Measurements from ENCODE around the gene HNRNPL.

HNRNPL gene

DNA sequence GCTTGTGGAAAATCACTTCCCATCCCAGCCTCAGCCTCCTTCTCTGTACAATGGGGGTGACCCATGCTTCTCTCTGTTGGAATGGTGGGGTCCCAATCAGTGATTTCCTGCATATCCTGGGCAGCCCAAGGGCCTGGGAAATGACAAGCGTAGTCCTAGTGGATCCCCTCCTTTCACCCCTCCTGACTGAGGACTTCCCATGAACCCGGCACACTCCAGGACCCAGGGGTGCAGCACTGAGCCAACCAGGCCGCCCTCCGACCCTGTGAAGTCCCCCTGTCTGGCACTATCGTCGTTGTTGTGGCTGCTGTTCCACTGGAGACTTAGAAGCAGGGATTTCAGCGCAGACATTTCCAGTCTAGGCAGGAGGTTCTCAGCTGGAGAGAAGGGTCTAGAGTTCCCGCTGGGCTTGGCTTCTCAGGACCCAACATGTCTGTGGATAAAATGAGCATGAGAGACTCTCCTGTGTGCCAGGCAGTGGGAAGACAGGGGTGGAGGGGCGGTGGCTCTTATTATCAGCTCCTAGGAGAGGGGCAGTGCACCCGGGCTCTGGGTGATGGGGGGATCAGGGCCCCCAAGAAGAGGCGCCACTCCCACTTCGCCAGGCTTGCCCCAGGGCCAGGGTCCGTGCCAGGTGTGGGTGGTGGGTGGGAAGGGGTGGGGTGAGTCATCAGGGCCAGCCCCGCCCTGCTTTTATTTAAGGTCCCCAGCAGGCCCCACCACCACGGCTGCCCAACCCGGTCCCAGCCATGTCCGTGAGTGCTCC lies 61.1 kb downstream of the HNRNPL start, which contains the start of gene LGALS7B:
Gene LGALS7B (plus strand): TSS at position 723 of the 766 bp plus-strand sequence. CDS start 27 bp downstream, at position 750.
- no peak for TF ChIP-seq EZH2phosphoT487 (IDR thresholded peaks at IDR 0.05; ENCODE audit: low read length)
- TF ChIP-seq EZH2 (optimal IDR thresholded peaks at IDR 0.05; ENCODE audit: low read depth, low read length): no peak
- TF ChIP-seq CTCF (IDR thresholded peaks at IDR 0.05; ENCODE audit: low read length): no peak
- H3K4me2 ChIP-seq (ENCODE audit: low read depth, low read length): no peak within 1 kb of the TSS
- DNase-seq: no peak

DNA sequence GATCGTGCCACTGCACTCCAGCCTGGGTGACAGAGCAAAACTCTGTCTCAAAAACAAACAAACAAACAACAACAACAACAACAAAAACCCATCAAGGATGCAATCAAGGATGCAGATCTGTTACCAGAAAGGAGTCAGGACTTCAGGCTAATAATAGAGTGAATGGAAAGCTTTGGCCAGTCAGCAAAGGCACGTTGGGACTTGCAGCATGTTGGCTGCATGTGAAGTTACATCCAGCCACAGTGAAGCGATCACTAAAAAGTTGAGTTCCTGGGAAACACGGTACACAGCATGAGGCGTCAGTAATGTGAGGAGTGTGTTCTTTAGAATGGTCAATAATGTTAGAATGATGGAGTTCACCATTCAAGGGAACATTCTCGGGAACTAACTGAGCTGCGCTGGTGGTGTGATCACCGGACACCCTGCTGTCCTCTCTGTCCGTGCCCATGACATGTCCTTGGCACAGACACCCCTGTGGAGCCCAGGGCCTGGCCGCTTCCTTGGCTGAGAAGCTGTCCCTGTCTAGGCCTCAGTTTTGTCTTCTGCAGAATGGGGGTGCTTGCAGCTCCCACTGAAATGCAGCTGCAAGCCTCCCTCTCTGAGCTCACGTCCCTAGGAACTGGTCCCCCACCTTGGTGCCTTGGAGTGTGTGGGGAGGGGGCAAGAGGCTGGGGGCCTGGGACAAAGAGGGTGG lies 63.1 kb downstream of the HNRNPL start:
- Histone ChIP-seq H4K20me1 (ENCODE audit: insufficient read depth, low read length) (no peaks in the 10 kb centered on the region), H3K27me3 (replicated peaks; ENCODE audit: insufficient read depth, low read length) (peaks cover 3% of the 10 kb centered on the region), H3K79me2 (ENCODE audit: low read length) (no peaks in the 10 kb centered on the region), H3K9ac (ENCODE audit: low read length) (no peak overlapping the region), H3K36me3 (replicated peaks; ENCODE audit: insufficient read depth, low read length) (no peaks in the 10 kb centered on the region), H3F3A (ENCODE audit: insufficient read depth, low read length) (no peaks in the 10 kb centered on the region), H3K4me1 (ENCODE audit: low read length) (no peaks in the 10 kb centered on the region), H2AFZ (ENCODE audit: low read length) (no peak overlapping the region), H3K27ac (ENCODE audit: low read length) (no peak overlapping the region), H3K9me3 (replicated peaks; ENCODE audit: insufficient read depth, low read length) (no peaks in the 10 kb centered on the region), H3K4me3 (ENCODE audit: low read length) (no peak overlapping the region), H3K9me2 (replicated peaks; ENCODE audit: insufficient read depth, low read length) (no peaks in the 10 kb centered on the region), H3K4me2 (ENCODE audit: low read depth, low read length) (no peak overlapping the region)
- no peak for DNase-seq
- TF ChIP-seq EZH2phosphoT487 (IDR thresholded peaks at IDR 0.05; ENCODE audit: low read length) (no peak), CTCF (IDR thresholded peaks at IDR 0.05; ENCODE audit: low read length) (no peak), EZH2 (optimal IDR thresholded peaks at IDR 0.05; ENCODE audit: low read depth, low read length) (no peak)

More for the DNA sequence above, 61.1 kb downstream of the HNRNPL start, which contains the start of gene LGALS7B:
- Histone ChIP-seq H3K4me3 (ENCODE audit: low read length) (no peak within 1 kb of the TSS), H3K9ac (ENCODE audit: low read length) (no peak within 1 kb of the TSS), H3F3A (ENCODE audit: insufficient read depth, low read length) (no peaks in the 10 kb centered on the region), H3K9me3 (replicated peaks; ENCODE audit: insufficient read depth, low read length) (no peaks in the 10 kb centered on the region), H3K27me3 (replicated peaks; ENCODE audit: insufficient read depth, low read length) (peaks cover 14% of the 10 kb centered on the region), H3K79me2 (ENCODE audit: low read length) (no peaks in the 10 kb centered on the region), H3K27ac (ENCODE audit: low read length) (no peak within 1 kb of the TSS), H3K4me1 (ENCODE audit: low read length) (no peaks in the 10 kb centered on the region), H4K20me1 (ENCODE audit: insufficient read depth, low read length) (no peaks in the 10 kb centered on the region), H3K36me3 (replicated peaks; ENCODE audit: insufficient read depth, low read length) (no peaks in the 10 kb centered on the region), H2AFZ (ENCODE audit: low read length) (no peak within 1 kb of the TSS), H3K9me2 (replicated peaks; ENCODE audit: insufficient read depth, low read length) (no peaks in the 10 kb centered on the region)
